ENCODE results near the gene SNCG.
A peak's percentile ranks its signal among the peaks of the same experiment; 100 is the strongest.

SNCG gene

GRCh38 chr10:86970162-86970981, 12.0 kb downstream of the SNCG start:
- Mint-ChIP-seq H3K4me1 (peaks cover 58% of the 10 kb centered on the region), H3K9me3 (no peaks in the 10 kb centered on the region), H3K27me3 (ENCODE audit: low read depth, poor library complexity) (peaks cover 31% of the 10 kb centered on the region), H3K4me3 (peak overlapping the region; percentile 84), H3K27ac (no peak overlapping the region), H3K36me3 (ENCODE audit: low read depth) (no peaks in the 10 kb centered on the region)
- TF ChIP-seq CTCF (IDR thresholded peaks at IDR 0.05) = no peak
- peak; percentile 46 for DNase-seq

- H3K4me1 Mint-ChIP-seq = peaks cover 53% of the 10 kb centered on the region
- H3K4me3 Mint-ChIP-seq = peak overlapping the region; percentile 84
- DNase-seq = no peak
- no peaks in the 10 kb centered on the region for H3K9me3 Mint-ChIP-seq
- H3K36me3 Mint-ChIP-seq (ENCODE audit: low read depth) = no peaks in the 10 kb centered on the region
- H3K27ac Mint-ChIP-seq = no peak overlapping the region
- TF ChIP-seq CTCF (IDR thresholded peaks at IDR 0.05) = no peak
- peaks cover 31% of the 10 kb centered on the region for H3K27me3 Mint-ChIP-seq (ENCODE audit: low read depth, poor library complexity)
Observed at GRCh38 chr10:86970982-86971231, 12.5 kb downstream of the SNCG start.

- peak; percentile 73 for DNase-seq
- peak; percentile 13 for TF ChIP-seq CTCF (IDR thresholded peaks at IDR 0.05)
- H3K27ac Mint-ChIP-seq = no peak overlapping the region
- peaks cover 29% of the 10 kb centered on the region for H3K27me3 Mint-ChIP-seq (ENCODE audit: low read depth, poor library complexity)
- H3K36me3 Mint-ChIP-seq (ENCODE audit: low read depth) = no peaks in the 10 kb centered on the region
- no peaks in the 10 kb centered on the region for H3K9me3 Mint-ChIP-seq
- peak overlapping the region; percentile 88 for H3K4me3 Mint-ChIP-seq
- H3K4me1 Mint-ChIP-seq = peaks cover 48% of the 10 kb centered on the region
Observed at GRCh38 chr10:86971232-86971991, 13.0 kb downstream of the SNCG start.

GRCh38 chr10:86972613-86973380, 14.4 kb downstream of the SNCG start:
- H3K9me3 Mint-ChIP-seq = no peaks in the 10 kb centered on the region

GRCh38 chr10:86974484-86974883, 16.1 kb downstream of the SNCG start:
- H3K9me3 Mint-ChIP-seq = no peaks in the 10 kb centered on the region
- H3K27ac Mint-ChIP-seq = no peak overlapping the region
- peaks cover 27% of the 10 kb centered on the region for H3K27me3 Mint-ChIP-seq (ENCODE audit: low read depth, poor library complexity)
- no peak for DNase-seq
- peaks cover 34% of the 10 kb centered on the region for H3K4me1 Mint-ChIP-seq
- H3K4me3 Mint-ChIP-seq = no peak overlapping the region
- H3K36me3 Mint-ChIP-seq (ENCODE audit: low read depth) = no peaks in the 10 kb centered on the region
- TF ChIP-seq CTCF (IDR thresholded peaks at IDR 0.05) = no peak

More at GRCh38 chr10:86972613-86973380, 14.4 kb downstream of the SNCG start:
- H3K27ac Mint-ChIP-seq = no peak overlapping the region
- no peak for DNase-seq
- no peak for TF ChIP-seq CTCF (IDR thresholded peaks at IDR 0.05)
- H3K4me3 Mint-ChIP-seq = peak overlapping the region; percentile 39
- H3K27me3 Mint-ChIP-seq (ENCODE audit: low read depth, poor library complexity) = peaks cover 27% of the 10 kb centered on the region
- peaks cover 34% of the 10 kb centered on the region for H3K4me1 Mint-ChIP-seq
- H3K36me3 Mint-ChIP-seq (ENCODE audit: low read depth) = no peaks in the 10 kb centered on the region
